H1 (cell line): ENCODE measurements around the gene PCSK9. TPM values are rescaled to one million over a fixed set of nuclear protein-coding genes. Genes with fewer than 3 reads are reported as not detected.

Experiments
- CTCF ChIA-PET: fragments of 300-600 bp; sonication (Branson Sonifier 250); formaldehyde crosslinking; loops from one replicate; lab custom pipeline; 2021; ENCODE audit not compliant: partially characterized antibody; lab: Charles Lee
- POLR2A ChIA-PET: fragments of 300-600 bp; sonication (Branson Sonifier 250); formaldehyde crosslinking; loops from one replicate; lab custom pipeline; 2021; ENCODE audit warnings: inconsistent platforms; ENCODE audit not compliant: partially characterized antibody; lab: Charles Lee
- DNase-seq, 2 experiments: peaks; one replicate each; pipeline versions ENCODE4 v3.0.0 to v3.0.0-alpha.2; 2010 to 2022; ENCODE audit warnings: low spot score in 2 of 2, low read depth in 1 of 2, mixed read lengths in 1 of 2
- FAIRE-seq: peaks from 2 replicates; lab custom pipeline; 2011; peaks lifted over from hg19 to GRCh38; lab: Jason Lieb, UNC
- H2AFZ ChIP-seq: 2 replicates; pipeline ENCODE4 v1.8.1; 2012; ENCODE audit warnings: low read length, inconsistent platforms
- H2AK5ac ChIP-seq: 2 replicates; pipeline ENCODE4 v1.6.1; 2013; ENCODE audit warnings: low read depth, low read length
- H2BK120ac ChIP-seq: replicated peaks from 2 replicates; pipeline ENCODE3; 2013; ENCODE audit warnings: low read depth, low read length, inconsistent platforms
- H2BK12ac ChIP-seq: 2 replicates; pipeline ENCODE4 v1.6.1; 2013; ENCODE audit warnings: low read depth, low read length
- H2BK15ac ChIP-seq: 2 replicates; pipeline ENCODE4 v1.6.1; 2013; ENCODE audit warnings: low read length
- H2BK20ac ChIP-seq: 2 replicates; pipeline ENCODE4 v1.6.1; 2013; ENCODE audit warnings: low read length
- H2BK5ac ChIP-seq: 2 replicates; pipeline ENCODE4 v1.6.1; 2013; ENCODE audit warnings: low read depth, low read length
- H3K14ac ChIP-seq: 2 replicates; pipeline ENCODE4 v1.6.1; 2013; ENCODE audit warnings: inconsistent platforms; ENCODE audit not compliant: insufficient read length
- H3K18ac ChIP-seq: 2 replicates; pipeline ENCODE4 v1.6.1; 2013; ENCODE audit warnings: low read length; ENCODE audit errors: extremely low read depth
- H3K23ac ChIP-seq: 2 replicates; pipeline ENCODE4 v1.6.1; 2013; ENCODE audit warnings: inconsistent platforms; ENCODE audit not compliant: insufficient read length
- H3K23me2 ChIP-seq: 2 replicates; pipeline ENCODE4 v1.6.1; 2013; ENCODE audit warnings: low read depth, low read length
- H3K27ac ChIP-seq: 2 replicates; pipeline ENCODE4 v1.6.1; 2011; ENCODE audit warnings: low read depth, low read length, inconsistent platforms
- H3K27me3 ChIP-seq, 4 experiments: replicated peaks in 1 of 4; 1 replicate in 1 of 4; 2 replicates in 3 of 4; pipeline versions ENCODE4 v1.6.1 to v1.8.1; 2011 to 2013; ENCODE audit warnings: low read length in 3 of 4, mild to moderate bottlenecking in 3 of 4, inconsistent platforms in 2 of 4, mixed read lengths in 2 of 4, moderate library complexity in 1 of 4; ENCODE audit not compliant: control insufficient read depth in 3 of 4, insufficient read depth in 3 of 4; ENCODE audit errors: extremely low read depth in 1 of 4
- H3K36me3 ChIP-seq, 4 experiments: 2 replicates each; pipeline versions ENCODE4 v1.6.1 to v1.8.1; 2011 to 2013; ENCODE audit warnings: mild to moderate bottlenecking in 4 of 4, low read length in 3 of 4, moderate library complexity in 2 of 4, control low read depth in 1 of 4, inconsistent platforms in 1 of 4; ENCODE audit not compliant: insufficient read depth in 4 of 4, control insufficient read depth in 2 of 4
- H3K4ac ChIP-seq: replicated peaks from 2 replicates; pipeline ENCODE3; 2013; ENCODE audit warnings: low read length, low read depth, mixed read lengths, inconsistent platforms; ENCODE audit not compliant: insufficient read length
- H3K4me1 ChIP-seq, 4 experiments: replicated peaks in 1 of 4; 1 replicate in 1 of 4; 2 replicates in 3 of 4; pipeline versions ENCODE4 v1.6.1 to v1.8.1; 2011 to 2013; ENCODE audit warnings: low read length in 3 of 4, inconsistent platforms in 2 of 4, mixed read lengths in 1 of 4; ENCODE audit not compliant: insufficient read depth in 4 of 4, control insufficient read depth in 3 of 4
- H3K4me2 ChIP-seq, 2 experiments: 2 replicates each; pipeline versions ENCODE4 v1.6.1 to v1.8.1; 2011 to 2013; ENCODE audit warnings: low read depth in 2 of 2, low read length in 2 of 2, control low read depth in 1 of 2, inconsistent platforms in 1 of 2, mild to moderate bottlenecking in 1 of 2; ENCODE audit not compliant: insufficient read depth in 1 of 2
- H3K4me3 ChIP-seq, 4 experiments: fragments of 200-600, 300-600 bp in 1 of 4; sonication (generic), shearing (Covaris generic), sonication (Bioruptor Twin) in 1 of 4; 2 replicates each; pipeline versions ENCODE4 v1.5.1 to v1.8.1; 2011 to 2016; ENCODE audit warnings: low read length in 4 of 4, low read depth in 3 of 4, control low read depth in 2 of 4, inconsistent platforms in 2 of 4, mild to moderate bottlenecking in 2 of 4, mixed read lengths in 1 of 4, moderate library complexity in 1 of 4; ENCODE audit not compliant: insufficient read depth in 2 of 4; ENCODE audit errors: extremely low read depth in 1 of 4
- H3K56ac ChIP-seq: replicated peaks from 2 replicates; pipeline ENCODE3; 2013; ENCODE audit warnings: low read depth, mild to moderate bottlenecking, mixed read lengths, low read length, inconsistent platforms; ENCODE audit not compliant: insufficient read length
- H3K79me1 ChIP-seq: 2 replicates; pipeline ENCODE4 v1.6.1; 2013; ENCODE audit warnings: low read depth, low read length, control low read depth
- H3K79me2 ChIP-seq, 2 experiments: 2 replicates each; pipeline versions ENCODE4 v1.6.1 to v1.8.1; 2012 to 2013; ENCODE audit warnings: low read length in 2 of 2, mild to moderate bottlenecking in 2 of 2, inconsistent platforms in 1 of 2; ENCODE audit not compliant: insufficient read depth in 2 of 2, control insufficient read depth in 1 of 2
- H3K9ac ChIP-seq, 4 experiments: replicated peaks in 1 of 4; 1 replicate in 1 of 4; 2 replicates in 3 of 4; pipeline versions ENCODE4 v1.6.1 to v1.8.1; 2011 to 2013; ENCODE audit warnings: low read depth in 3 of 4, low read length in 3 of 4, control low read depth in 2 of 4, mild to moderate bottlenecking in 2 of 4, moderate library complexity in 2 of 4, inconsistent platforms in 1 of 4; ENCODE audit errors: extremely low read depth in 1 of 4
- H3K9me3 ChIP-seq, 2 experiments: 2 replicates each; pipeline versions ENCODE4 v1.6.1 to v1.8.1; 2012 to 2013; ENCODE audit warnings: mild to moderate bottlenecking in 2 of 2, moderate library complexity in 2 of 2, control low read depth in 1 of 2, inconsistent platforms in 1 of 2, low read depth in 1 of 2, low read length in 1 of 2, mixed read lengths in 1 of 2; ENCODE audit not compliant: insufficient read depth in 2 of 2
- H4K20me1 ChIP-seq, 2 experiments: replicated peaks in 1 of 2; 2 replicates each; pipeline versions ENCODE3 to v1.8.1; 2011 to 2013; ENCODE audit warnings: inconsistent platforms in 2 of 2, low read length in 2 of 2, mild to moderate bottlenecking in 1 of 2; ENCODE audit not compliant: insufficient read depth in 2 of 2, control insufficient read depth in 1 of 2
- H4K5ac ChIP-seq: 2 replicates; pipeline ENCODE4 v1.6.1; 2013; ENCODE audit warnings: low read length, low read depth, mixed read lengths, inconsistent platforms; ENCODE audit not compliant: insufficient read length
- H4K8ac ChIP-seq: 2 replicates; pipeline ENCODE4 v1.8.0; 2013; ENCODE audit warnings: mild to moderate bottlenecking, moderate library complexity, low read length, inconsistent platforms; ENCODE audit not compliant: insufficient read depth; ENCODE audit errors: extremely low read depth
- H4K91ac ChIP-seq: replicated peaks from 2 replicates; pipeline ENCODE3; 2013; ENCODE audit warnings: low read length, mixed read lengths, inconsistent platforms; ENCODE audit not compliant: insufficient read length
- POLR2A ChIP-seq, 2 experiments: IDR thresholded peaks; 1 replicate in 1 of 2; 2 replicates in 1 of 2; pipeline ENCODE4 v1.6.1; 2011; ENCODE audit warnings: low read depth in 2 of 2, low read length in 2 of 2, mild to moderate bottlenecking in 2 of 2; ENCODE audit errors: control extremely low read depth in 1 of 2
- POLR2AphosphoS5 ChIP-seq: IDR thresholded peaks from 2 replicates; pipeline ENCODE4 v1.6.1; 2011; ENCODE audit warnings: low read depth, low read length
- WGBS, 2 experiments: shearing (Covaris generic) in 1 of 2; methylation state at CpG; one replicate each; pipeline versions ENCODE4 v1.1.6 to v1.1.7; 2013 to 2015; ENCODE audit warnings: low lambda C conversion rate in 2 of 2, mixed read lengths in 2 of 2, inconsistent platforms in 1 of 2, low coverage in 1 of 2, missing lambda C conversion rate in 1 of 2; ENCODE audit not compliant: insufficient replicate concordance in 2 of 2, insufficient coverage in 1 of 2, insufficient read length in 1 of 2; ENCODE audit errors: extremely low coverage in 1 of 2, missing lambda C conversion rate in 1 of 2; 5-methylcytosine and 5-hydroxymethylcytosine counted together
- polyA plus RNA-seq, 7 experiments: library from polyadenylated mRNA; depleted of rRNA in 3 of 7; stranded (reverse) in 5 of 7; unstranded in 2 of 7; fragments of >200 nt in 5 of 7; fragments of 200-250 nt in 2 of 7; gene quantifications; 1 replicate in 5 of 7; 2 replicates in 1 of 7; 4 replicates in 1 of 7; pipeline versions ENCODE4 v1.2.1 to v1.2.3, GENCODE V29; 2011 to 2013; ENCODE audit warnings: missing spikeins in 2 of 7, mixed read lengths in 2 of 7
- total RNA-seq: library from RNA; stranded (reverse); fragmentation: NEBNext Ultra II Directional; extraction: Animal tissue kit (Norgen Biotek cat#: 25700); gene quantifications from 2 replicates; pipeline ENCODE4 v1.2.1, GENCODE V29; 2021

Gene PCSK9
- total and polyA plus RNA-seq, 2 of the 8 experiments (the other 6 are each of a cell fraction or from before 2014, with no cell fraction given) = 22.3 to 32.3 TPM

DNA sequence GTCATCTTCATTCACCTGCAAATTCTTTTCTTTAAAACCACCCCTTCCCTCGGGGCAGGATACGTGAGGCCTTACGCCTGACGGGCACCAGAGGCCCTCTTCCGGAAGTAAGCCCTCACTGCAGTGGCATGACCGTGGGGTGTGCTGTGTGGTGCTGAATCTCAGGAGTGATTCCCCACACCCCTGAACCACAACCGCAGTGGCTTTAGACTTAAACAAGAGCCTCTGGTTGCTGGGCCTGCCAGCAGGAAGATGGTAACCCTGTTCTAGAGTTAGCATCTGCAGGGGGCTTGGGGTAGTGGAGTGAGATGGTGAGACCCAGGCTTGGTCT, 28.5 kb upstream of the PCSK9 start:
- Histone ChIP-seq H3K36me3 (no peaks in the 10 kb centered on the region), H2AFZ (no peak overlapping the region), H2BK15ac (no peak overlapping the region), H4K20me1 (no peaks in the 10 kb centered on the region), H3K4ac (no peak overlapping the region), H2BK20ac (no peak overlapping the region), H3K79me2 (no peaks in the 10 kb centered on the region), H3K23ac (no peak overlapping the region), H2BK120ac (no peak overlapping the region), H3K14ac (no peak overlapping the region), H3K4me2 (no peak overlapping the region), H3K56ac (no peak overlapping the region), H3K27me3 (no peaks in the 10 kb centered on the region; a peak in 1 of 7 replicates), H4K8ac (no peak overlapping the region), H2BK12ac (0 out of 2 replicates have a peak overlapping the region, but pooled peaks have one; percentile 68), H3K23me2 (no peaks in the 10 kb centered on the region), H3K9ac (no peak overlapping the region), H4K91ac (no peak overlapping the region), H3K27ac (no peak overlapping the region), H3K4me1 (peaks cover 0 to 12% (median 3%) of the 10 kb centered on the region in 4 experiments; a peak in 4 of 7 replicates), H2BK5ac (no peak overlapping the region; the same call in 1 of the 2 replicates), H2AK5ac (0 out of 2 replicates have a peak overlapping the region, but pooled peaks have one; percentile 10), H3K79me1 (no peaks in the 10 kb centered on the region), H3K18ac (no peak overlapping the region), H4K5ac (no peak overlapping the region), H3K4me3 (no peak overlapping the region), H3K9me3 (peaks cover 0 to 8% of the 10 kb centered on the region in 2 experiments; a peak in 1 of 4 replicates)
- DNase-seq (no peak), FAIRE-seq (no peak)
- POLR2A ChIA-PET = interaction anchor here (1.1 kb wide), 1 partner anchor 63 kb away, joined by 3 read pairs; no protein-coding TSS in a partner anchor
- CTCF ChIA-PET = interaction anchor here (1.2 to 14.1 kb wide), 6 partner anchors 10 to 63 kb away, joined by 3 to 343 read pairs (median 6); partner anchors contain the start of gene BSND
- WGBS, 2 experiments = 75% methylated on average over 7 of the region's 7 CpGs; no CpG with 5 or more reads in 1 of the 2 experiments
- TF ChIP-seq POLR2AphosphoS5 = no peak
- TF ChIP-seq POLR2A (IDR thresholded peaks at IDR 0.05; ENCODE audit: control extremely low read depth in 1 of 2, low read depth in 2 of 2, low read length in 2 of 2) = no peak
